Medulla oblongata (tissue), 1 donor: Measurements from ENCODE around the gene TOX3.

ENCODE experiments used
- DNase-seq: peaks from one replicate; pipeline ENCODE4 v3.0.0-alpha.2; 2015; ENCODE audit errors: extremely low spot score

TOX3 gene

DNA sequence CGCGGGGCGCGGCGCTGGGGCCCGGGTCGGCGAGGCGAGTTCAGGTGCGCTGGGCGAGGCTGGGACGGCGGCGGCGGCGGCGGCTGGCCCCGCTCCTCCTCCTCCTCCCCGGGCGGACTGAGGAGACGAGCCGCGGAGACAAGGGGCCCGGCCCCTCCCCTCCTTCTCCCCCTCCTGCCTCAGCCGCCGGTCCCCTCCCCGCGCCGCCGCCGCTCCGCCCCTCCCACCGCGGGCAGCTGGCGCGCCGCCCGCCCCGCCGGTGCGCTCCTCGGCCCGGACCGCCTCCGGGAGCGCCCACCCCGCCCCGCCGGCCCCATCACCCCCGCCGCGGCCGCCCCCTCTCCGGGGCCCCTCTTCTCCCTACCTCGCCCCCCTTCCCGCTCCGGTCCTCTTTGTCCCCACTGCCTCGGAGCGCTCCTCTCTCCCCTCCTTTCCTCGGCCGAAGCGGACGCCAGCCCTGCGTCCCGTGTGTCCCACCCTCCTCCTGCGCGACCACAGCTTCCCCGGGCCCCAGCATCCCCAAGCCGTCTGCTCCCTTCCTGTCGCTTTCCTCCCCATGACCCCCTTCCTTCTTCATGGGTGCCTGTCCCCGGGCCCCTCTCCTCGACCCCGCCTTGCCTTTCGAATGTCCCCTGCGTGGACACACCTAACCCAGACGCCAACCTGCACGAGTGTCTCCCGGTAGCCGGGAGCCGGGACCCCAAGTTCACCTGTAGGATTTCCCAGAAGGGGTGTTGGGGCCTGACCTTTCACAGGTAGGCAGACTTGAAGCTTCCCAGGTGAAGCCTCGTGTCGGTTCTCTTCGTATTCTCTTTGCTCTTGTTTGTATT lies at the start of gene TOX3:
TSS of gene TOX3 (minus strand) at position 140 of the 830 bp plus-strand sequence. CDS start 420 bp downstream, outside the sequence.
- DNase-seq = peak; percentile 14

DNA sequence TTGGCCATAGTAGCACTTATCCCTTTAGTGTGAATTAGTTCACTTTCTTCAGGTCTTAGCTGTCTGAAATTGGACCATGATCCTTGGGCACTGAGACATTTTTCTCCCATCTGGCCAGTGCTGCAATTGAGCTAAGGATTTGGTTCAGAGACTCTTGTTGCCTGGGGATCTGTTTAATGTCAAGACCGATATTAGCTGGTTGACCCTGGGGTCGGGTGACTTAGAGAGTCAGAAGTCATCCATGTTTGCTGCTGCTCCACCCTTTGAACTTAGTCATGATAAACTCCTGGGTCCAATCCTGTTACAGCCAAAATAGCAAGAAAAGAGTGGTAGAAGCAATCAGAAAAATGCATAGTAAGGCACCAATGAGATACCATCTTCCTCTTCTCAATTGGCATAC lies 45.8 kb upstream of the TOX3 start:
- DNase-seq = no peak

DNA sequence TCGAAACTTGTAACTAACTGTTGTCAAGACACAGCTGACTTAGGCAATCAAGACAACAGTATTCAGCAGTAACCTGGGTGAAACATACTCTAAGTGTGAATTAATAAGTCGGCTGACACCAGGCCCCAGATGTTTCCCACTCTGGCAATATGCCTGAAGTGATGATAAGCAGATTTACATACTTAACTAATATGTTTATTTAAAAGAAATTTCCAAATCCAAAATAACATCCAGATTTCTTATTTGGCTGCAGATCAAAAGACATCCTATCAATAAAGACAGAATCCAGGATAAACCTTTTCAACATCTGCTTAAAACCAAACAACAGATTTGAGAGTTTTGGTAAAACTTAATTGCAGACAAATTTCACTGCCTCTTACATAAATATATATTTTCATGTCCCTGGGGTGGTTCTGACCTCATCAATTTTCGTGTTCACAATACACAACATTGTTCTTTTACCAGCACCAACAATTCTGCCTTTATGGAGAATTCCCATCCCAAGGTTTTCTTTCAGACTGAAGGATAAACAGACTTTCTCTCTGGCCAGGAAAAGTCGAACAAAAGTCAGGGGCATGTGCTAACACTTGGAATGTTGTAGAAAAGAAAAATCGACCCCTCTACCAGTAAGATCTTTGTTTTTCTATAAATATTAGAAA lies 45.1 kb upstream of the TOX3 start:
- peak; percentile 41 for DNase-seq

DNA sequence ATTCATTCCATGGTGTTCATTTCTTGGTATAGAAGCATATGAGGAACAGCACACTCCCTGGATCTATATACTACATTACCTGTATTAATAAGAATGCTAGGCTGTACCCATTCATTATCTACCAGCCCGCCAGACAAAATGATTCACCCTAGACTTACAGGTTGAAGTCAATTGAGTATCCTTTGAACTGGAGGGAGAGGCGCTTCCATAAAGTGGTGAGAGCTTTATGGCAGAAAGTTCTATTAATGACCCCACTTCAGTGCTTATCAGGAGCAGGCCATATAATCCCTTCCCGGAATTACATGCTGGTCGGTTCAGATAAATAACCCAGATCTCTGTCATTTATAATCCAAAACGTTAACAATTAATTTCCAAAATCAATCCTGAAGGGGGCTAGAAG lies 44.5 kb upstream of the TOX3 start:
- no peak for DNase-seq

DNA sequence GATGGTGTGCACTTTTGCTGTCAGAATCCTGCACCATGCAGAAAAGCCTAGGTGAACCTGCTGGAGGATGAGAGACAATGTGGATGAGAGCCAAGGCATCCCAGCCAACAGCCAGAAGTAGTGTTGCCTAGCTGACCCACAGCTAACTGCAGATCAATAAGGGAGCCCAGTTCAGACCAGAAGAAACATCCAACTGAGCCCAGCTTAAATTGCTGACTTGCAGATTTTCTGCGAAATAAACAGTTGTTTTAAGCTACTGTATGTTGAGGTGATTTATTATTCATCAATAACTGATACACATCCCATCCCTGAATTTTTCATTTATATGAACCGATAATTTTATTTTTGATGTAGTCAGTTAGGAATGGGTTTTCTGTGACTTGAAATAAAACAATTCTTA lies 39.2 kb upstream of the TOX3 start:
- no peak for DNase-seq

DNA sequence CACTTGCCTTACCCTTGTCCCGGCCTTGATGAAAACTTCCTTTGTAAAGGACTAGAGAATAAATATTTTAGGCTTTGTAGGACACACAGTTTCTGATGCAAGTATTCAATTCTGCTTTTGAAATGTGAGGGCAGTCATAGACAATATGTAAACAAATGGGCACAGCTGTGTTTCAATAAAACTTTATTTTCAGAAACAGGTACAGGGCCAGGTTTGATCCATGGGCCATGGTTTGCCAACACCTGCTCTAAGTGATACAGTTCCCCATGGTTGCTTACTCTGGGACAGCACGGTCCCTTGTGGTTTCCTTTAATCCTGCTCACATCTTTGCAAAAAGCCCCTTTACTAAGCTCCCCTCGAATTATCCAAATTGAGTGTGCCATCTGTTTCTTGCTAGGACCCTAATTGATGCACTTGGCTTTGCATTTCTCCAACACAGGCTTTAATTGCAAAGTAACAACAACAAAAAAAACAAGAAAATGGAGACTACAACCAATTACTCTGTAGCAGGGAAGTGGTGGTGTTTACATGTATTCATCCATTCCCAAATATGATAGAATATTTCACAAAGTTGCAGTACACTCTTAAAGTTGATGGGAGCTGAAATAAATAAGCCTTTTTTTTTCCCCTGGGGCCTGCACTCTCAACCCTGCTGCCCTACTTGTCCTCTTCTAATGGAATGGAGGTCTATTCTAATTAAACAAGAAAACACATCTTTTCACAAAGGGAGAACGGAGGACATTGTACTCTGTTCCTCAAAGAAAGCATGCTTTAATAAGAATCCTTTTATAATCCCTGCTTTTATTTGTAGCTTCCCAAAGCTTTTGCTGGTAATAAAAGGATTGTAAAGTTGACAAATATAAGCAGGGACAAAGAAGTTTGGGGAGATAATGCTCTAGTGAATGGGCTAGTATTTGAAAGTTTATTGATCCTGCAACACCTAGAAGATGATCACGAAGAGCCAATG lies 37.7 kb upstream of the TOX3 start:
- no peak for DNase-seq

DNA sequence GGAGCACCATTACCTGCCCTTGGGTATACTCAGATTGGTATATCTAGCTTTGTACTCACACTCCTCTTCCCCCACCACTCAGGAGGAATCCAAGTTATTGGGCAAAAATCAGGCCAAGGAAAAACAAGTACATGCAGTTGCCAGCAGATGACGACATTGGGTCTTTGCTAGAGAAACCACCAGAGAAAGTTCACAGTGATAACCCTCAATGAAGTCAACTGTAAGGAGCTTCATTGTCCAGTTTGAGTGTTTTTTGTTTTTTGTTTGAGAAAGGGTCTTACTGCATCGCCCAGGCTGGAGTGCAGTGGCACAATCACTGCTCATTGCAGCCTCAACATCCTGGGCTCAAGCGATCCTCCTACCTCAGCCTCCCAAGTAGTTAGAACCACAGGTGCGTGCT lies 34.6 kb upstream of the TOX3 start:
- no peak for DNase-seq

DNA sequence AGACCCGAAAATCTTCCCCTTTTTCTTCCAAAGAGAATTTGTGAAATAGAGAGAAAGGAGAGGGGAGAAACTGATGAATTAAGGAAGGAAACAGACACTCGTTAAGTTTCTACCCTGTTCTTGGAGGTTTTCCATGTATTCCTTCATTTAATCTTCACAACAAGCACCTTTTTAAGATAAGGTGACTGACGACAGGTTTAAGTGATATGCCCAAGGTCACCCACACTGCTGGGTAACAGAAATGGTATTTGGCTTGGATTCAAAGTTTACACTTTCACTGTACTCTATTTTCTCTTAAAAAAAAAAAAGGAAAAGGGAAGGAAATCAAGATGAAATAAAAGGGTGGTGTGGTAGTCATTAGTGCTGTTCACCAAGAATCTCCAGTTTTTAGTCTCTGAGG lies 33.5 kb upstream of the TOX3 start:
- no peak for DNase-seq

DNA sequence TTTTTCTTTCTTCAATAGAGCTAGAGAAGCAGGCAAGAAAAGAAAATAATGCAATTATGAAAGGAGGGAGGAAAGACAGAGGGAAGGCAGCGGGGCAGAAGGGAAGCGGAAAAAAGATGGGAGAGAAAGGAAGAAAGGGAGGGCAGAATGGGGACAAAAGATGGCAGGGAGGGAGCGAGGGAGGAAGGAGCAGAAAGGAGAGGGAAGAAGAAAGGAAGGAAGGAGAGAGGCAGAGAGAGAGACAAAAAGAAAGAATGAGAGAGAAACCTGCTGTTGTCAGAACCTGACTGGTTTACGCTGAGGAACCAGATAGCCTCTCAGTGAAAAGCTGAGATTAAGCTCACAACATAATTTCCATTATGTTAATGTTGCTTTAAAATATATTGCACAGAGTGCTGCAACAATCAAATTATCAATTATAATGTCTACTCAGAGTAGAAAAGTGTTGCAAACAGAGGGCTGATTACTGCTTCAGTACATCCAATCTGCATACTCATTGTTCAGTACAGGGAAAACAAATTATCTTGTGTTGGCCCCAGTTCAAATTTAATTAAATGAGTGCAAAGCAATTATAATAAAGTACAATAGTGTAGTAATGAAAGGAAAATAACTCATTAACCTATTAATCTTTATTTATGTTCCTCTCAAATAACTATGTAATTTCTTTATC lies 32.0 kb upstream of the TOX3 start:
- no peak for DNase-seq

DNA sequence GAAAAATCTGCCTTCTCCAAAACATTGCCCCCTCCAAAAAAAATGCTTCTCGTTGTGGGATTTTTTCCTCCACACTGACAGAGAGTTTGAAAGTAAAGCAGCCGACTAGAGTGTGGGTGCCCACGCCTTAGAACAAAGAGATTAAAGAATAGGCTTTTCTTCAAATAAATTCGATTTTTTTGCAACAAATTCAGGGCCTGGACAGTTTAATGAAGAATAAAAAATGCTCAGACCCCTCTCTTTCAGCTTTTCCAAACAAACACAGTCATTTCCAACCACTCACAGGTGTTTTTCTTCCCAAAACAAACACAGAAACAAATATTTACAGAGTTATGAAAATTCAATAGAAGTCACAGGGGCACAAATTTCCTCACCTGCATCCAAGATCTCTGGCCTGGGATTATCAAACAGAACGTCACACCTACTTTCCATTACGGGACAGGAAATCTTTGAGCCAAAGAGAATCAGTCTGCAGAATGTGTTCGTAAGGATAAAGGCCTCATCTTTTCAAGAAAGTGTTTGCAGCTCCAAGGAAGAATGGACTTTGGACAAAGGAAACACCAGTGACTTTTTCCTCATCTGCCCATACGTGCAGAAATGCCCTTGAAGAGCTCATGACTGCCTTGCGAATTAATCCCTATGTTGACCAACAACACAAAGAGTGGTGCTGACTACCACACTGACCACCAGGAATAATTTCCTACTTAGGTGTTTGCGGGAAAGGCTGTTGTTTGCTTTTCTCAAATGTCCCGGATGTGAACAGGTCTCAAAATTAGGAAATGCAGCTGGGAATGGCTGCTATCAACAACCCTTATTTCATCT lies 31.3 kb upstream of the TOX3 start:
- no peak for DNase-seq

DNA sequence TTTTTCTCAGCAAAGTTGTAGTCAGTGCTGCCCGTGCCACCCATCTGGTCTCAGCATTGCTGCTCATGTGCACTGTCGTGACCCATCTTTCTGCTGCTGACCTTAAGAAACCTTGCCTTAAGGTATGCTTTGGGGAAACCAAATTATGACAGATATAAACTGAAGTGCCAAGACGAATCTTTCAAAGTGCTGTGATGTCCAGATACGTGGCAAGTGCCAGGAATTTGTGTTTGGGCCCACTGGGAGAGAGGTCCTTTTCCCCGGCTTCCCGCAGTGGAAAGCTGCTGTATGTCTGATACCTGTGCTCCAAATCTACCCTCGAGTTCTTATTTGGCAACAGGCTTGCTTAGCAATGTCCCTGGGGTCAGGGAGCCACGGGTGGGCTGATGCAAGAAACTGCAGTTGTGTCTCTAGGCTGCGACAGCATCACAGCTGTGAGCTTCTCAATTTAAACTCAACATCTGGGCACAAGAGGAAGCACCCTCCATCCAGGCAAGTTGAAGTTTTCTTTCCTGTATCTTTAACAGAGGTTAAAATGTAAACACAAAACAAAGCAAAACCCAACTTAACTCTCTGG lies 30.3 kb upstream of the TOX3 start:
- DNase-seq = no peak

DNA sequence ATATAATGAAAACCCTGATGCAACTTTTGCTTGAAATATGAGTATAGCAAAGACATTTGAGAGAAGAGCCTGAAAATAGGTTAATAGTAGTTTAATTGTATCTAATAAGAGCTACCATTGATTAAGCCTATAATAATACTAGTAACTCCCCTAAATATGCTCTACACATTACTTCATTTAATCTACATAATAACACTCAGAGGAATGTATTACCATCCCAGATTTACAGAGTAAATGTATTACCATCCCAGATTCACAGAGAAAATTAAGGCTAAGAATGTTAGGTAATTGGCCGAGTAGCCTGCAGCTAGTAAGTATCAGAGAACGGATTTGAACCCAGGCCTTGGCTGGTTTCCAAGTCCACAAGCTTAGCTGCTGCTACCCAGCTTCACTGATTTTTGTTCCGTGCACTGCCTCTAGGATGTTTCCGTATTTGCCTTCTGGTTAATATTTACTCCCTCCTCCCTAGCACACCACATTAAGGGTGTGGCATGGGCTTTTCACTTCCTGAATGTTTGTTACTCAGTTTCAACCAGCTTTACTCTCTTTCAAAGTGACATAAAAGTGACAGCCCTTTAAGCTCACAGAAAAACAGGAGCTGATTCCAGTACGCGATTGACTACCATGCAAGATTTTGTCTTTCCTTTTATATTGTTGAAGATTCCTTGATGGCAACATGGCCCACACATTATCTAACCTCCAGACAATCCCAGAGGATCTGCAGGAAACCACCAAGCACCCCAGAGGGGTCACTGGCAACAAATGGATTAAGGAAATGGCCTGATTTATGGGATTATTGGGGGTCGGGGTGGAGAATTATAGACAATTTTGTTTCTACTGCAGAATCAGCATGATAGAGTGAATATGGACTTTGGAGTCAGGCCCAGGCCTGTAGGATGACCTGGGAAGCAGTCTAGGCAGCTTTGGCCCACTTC lies 26.7 kb upstream of the TOX3 start:
- DNase-seq = no peak

DNA sequence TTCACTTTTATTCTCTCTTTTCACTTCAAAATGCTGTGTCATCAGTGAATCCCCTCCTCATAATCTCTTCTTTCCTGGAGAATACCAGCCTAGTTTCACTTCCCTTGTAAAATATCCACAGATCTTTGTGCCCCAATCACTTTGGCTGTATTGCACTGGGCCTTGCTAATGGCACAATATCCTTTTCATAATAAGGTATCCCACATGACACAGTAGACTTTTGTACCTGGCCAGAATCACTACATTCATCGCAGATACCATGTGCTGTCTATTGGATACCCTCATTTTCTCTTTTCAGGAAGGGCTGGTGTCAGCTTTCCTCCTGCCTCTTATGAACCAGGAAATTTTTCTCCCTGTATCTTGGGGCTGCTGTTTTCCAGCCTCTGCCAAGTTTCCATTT lies 25.7 kb upstream of the TOX3 start:
- no peak for DNase-seq

DNA sequence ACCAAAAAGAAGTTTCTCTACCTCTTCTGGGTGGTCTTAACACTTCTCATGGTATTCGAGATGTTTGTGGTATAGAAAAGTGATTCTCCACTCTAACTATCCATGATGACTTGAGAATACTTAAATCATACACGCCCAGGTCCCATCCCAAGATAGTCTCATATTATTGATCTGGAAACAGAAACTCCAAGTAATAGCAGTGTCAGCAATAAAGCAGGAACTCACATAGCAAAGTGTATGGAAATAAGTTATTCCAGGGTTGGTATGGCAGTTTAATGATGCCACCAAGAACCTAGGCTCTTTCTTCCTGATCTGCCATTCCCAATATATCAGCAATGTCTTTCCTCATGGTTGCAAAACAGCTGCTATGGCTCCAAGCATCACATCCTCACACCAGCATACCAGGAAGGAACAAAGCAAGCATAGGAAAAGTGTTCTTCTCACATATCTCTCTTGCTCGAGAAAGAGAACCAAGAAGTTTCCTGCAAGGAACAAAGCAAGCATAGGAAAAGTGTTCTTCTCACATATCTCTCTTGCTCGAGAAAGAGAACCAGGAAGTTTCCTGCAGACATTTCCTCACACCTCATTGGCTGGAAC lies 23.6 kb upstream of the TOX3 start:
- DNase-seq = no peak

DNA sequence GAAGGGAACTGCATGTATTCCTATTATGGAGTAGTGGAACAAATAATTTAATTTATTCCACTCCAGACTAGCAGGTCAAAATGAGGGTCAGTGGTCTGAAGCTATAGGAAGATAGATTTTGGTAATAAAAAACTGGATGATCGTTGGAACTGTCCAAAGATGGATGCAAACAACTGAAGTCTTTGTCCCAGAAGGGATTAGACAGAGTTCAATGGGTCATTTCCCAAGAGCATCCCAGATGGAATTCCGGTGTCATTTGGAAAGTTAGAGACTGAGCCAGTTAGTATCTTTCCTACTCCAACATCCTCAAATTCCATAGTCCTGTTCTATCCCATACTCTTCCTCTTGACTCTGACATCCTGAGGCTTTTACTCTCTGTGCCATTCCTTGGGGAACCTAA lies 22.8 kb upstream of the TOX3 start:
- DNase-seq = no peak

DNA sequence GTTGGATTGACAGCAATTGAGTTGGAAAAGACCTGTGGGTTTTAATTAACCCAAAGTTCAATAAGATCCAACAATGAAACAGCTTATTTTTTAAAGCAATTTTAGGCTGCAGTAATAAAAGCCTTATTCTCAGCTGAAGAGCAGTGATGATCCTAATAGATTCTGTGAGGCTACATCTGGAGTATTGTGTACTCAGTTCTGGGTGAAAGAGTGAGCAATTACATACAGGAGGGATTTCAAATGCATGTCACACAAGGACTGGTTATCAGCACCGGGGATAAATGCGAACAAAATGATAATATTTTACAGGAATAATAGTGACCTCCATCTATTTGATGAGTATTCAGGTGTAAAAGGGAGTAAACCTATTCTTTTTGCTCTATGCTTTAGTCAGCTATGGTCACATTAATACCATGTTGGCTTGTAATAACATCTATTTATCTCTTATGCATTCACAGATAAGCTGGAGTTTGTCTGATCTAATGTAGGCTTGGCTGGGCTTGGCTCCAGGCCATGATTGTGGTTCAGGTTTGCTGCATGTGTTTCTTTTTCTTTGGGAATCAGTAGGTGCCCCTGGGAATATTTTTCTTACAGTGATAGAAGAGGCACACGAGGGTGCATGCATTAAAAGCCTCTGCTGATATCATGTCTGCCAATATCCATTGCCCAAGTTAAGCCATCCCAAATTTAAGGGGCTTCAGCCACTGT lies 22.2 kb upstream of the TOX3 start:
- DNase-seq = no peak

DNA sequence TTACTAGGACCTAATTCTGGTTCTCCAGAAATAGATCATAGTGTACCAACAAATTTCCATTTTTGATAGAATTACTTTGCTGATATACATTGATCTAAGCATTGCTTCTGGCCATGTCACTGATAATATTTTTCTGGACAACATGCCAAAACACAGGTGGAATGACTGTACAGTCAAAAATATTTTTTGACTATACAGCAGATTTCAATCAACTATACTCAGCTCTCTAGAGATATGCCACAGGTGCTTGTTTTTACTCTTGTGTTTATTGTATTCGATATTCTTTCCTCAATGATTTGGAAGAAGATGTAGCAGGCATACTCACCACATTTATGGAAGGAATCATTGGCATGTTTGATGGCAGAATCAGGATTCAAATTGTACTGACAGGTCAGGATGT lies 21.6 kb upstream of the TOX3 start:
- DNase-seq = no peak

DNA sequence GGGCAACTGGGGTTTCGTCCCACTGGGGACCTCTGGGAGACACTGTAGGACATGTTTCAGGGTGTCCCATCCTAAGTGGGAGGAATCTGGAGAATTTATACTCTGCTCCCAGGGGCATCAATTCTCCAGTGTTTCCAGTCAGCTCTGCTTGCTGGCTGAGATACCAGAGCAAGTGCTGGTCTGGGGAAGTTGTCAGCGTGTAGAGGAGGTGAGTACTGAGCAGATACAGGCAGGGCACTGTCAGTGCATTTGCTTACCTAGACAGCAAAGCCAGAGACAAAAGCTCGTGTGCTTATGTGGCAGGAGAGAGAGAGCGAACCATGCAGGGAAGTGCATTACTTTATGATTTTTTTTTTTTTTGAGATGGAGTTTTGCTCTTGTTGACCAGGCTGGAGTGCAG lies 20.2 kb upstream of the TOX3 start:
- DNase-seq = no peak
